SKM-1 treated with dmso at 0.1 percent for 144 hours (cell line): ENCODE measurements around the gene TYW1.
"Not testable (repeated sequence)": the region's sequence is repeated elsewhere in the genome, so short reads cannot be mapped to it uniquely, and the experiment has no call there.

ENCODE experiments used
- DNase-seq: peaks from one replicate; lab custom pipeline; 2025; ENCODE audit not compliant: unreplicated experiment; lab: John Stamatoyannopoulos, UW

Gene TYW1

DNA sequence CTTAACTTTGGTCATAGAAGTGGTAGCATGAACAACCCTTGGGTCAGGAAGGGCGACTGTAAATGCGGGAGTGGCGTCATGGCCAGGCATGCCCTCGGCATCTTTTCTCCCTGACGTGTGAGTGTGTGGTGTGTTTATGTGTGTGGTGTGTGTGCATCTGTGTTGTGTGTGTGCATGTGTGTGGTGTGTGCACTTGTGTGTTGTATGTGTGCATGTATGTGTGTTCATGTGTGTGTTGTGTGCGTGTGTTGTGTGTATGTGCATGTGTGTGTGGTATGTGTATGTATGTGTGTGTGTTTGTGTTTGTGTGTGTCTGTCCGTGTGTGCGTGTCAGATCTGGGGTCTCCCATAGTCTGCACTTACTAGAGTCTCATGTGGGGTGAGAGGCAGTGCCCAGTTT lies 192.5 kb downstream of the TYW1 start:
- not testable (repeated sequence) for DNase-seq

DNA sequence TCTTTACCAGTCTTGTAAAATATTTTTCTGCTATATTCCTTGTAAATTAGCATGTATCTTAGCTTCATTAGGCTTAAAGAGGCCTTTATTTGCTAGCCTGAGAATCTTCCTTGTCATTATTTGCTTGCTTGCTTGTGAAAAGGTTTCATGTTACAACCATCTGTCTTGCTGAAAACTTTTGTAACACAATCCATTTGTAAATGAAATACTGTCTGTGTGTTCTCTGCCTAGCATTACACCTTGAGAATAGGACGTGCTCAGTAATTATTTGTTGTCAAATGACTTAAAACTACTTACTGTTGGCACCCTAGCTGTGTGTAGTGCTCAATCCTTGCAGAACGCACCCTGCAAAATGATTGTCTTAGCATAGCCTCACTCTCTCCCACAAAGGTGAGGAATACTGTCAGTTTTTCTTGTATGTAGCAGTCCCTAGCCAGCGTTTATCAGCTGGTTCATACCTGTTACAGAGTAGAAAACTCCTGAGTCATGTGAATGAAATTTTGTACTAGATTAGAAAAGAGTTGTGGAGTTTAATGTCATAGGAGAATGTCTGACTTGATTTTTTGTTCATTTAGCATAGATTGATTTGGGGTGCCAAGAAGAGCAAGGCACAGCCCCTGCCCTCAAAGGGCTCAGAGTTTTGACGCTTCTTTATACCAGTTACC lies 193.3 kb downstream of the TYW1 start:
- not testable (repeated sequence) for DNase-seq

DNA sequence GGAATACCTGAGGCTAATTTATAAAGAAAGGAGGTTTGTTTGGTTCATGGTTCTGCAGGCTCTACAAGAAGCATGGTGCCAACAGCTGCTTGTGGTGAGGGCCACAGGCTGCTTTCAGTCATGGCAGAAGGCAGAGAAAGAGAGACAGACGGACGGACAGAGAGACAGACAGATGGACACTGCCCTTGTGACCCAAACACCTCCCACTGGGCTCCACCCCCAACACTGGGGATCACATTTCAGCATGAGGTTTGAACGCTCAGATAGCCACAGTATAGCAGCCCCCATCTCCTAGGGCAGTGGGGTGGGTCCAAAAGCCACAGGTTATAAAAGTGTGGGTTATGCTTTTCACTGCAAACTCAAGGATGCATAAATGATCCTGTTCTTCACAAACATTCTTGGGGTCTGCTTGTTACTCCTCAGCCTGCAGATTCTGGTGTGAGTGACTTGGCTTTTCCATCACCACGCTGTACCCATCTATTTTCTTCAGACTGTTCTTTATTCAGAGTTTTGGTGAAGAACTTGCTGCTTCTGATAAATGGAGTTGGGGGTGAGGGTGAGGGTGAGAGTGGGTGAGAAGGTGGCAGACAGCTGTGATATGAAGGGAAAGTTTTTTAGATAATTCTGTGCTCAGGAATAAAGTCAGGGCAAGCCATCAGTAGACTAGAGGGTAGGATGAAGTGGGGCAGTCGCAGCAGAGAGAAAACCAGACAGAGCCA lies 194.5 kb downstream of the TYW1 start:
- DNase-seq: not testable (repeated sequence)

GRCh38 chr7:67192123-67192702 lies 195.6 kb downstream of the TYW1 start:
- not testable (repeated sequence) for DNase-seq

DNA sequence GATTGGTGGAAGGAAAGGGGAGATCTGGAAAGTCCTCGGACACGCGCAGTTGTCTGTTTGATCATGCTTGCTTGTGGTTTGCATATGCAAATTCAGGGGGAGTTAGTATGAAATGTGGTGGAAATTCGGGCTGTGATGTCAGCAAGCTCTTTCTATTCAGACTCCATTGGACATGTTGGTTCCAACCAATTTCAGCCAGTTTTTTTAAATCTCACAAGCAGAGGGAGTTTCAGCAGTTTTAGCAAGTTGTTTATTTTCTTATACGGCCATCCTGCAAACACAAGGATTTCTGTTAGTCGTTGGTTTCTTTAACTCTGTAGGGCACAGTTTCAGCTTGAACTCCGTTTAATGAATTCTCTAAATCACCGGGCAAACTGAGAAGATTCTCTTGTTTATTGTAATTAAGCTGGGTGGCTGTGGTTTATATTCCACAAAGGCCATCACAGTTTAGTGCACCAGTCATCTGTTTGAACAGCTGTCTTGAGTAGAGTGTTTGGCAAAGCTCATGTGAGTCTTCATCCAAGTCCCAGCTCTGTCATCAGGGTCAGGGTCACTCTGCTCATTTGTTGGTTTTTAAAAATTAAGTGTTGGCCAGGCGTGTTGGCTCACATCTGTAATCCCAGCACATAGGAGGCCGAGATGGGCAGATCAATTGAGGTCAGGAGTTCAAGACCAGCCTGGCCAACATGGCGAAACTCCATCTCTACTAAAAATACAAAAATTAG lies 196.4 kb downstream of the TYW1 start:
- DNase-seq: not testable (repeated sequence)

GRCh38 chr7:67196176-67196575 lies 199.5 kb downstream of the TYW1 start:
- DNase-seq: not testable (repeated sequence)

GRCh38 chr7:67198865-67199526 lies 202.4 kb downstream of the TYW1 start:
- DNase-seq: not testable (repeated sequence)

DNA sequence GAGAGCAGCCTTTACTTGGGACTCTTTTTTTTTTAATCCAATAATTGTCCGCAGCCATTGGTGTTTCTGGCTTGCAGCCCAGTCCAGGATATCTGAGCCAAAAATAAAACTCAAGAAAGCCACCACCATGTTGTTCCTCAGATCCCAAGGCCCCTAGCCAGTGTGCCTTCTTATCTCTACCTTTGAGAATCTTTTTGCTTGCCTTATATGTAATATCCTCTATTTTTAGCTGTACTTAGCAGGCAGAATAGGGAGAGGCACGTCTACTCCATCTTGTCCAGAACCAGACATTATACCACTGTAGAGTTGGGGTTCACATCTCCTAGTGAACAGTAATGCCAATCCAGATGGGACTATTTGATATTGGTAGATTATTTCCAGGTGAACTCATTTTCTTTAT lies 209.1 kb downstream of the TYW1 start:
- not testable (repeated sequence) for DNase-seq

- DNase-seq: no peak
Observed at GRCh38 chr7:67206452-67206851, 209.8 kb downstream of the TYW1 start.

DNA sequence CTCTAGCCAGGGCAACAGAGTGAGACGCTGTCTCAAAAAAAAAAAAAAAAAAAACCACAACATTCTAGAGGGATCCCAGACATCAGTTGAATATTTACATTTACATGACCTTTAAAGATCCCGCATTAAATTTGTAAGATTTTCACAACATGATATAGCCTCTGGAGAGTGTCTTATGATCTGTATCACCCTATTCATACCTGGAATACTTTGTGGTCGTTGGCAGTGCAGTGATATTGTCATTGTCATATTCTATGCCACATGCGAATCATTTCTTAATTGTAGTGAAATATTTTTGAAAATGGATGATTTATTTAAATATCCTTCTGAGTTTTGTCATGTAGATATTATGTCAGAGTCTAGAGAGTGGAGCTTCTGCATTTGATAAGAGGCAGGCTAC lies 212.0 kb downstream of the TYW1 start:
- not testable (repeated sequence) for DNase-seq

- no peak for DNase-seq
Observed at GRCh38 chr7:67209256-67209655, 212.6 kb downstream of the TYW1 start.

DNA sequence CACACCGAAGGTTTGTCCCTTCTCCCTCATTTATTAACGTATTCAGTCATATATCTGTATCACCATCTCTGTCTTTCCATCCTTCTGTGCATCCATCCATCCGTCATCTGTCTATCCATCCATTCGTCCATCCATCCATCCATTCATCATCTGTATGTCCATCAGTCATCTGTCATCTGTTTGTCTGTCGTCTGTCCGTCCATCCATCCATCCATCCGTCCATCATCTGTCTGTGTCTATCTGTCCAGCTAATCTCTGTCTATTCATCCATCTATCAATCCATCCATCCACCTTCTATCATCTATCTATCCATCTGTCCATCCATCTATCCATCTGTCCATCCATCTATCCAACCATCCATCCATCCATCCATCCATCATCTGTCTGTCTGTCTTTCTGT lies 213.9 kb downstream of the TYW1 start:
- no peak for DNase-seq

- DNase-seq: not testable (repeated sequence)
Observed at GRCh38 chr7:67211650-67212330, 215.2 kb downstream of the TYW1 start.

DNA sequence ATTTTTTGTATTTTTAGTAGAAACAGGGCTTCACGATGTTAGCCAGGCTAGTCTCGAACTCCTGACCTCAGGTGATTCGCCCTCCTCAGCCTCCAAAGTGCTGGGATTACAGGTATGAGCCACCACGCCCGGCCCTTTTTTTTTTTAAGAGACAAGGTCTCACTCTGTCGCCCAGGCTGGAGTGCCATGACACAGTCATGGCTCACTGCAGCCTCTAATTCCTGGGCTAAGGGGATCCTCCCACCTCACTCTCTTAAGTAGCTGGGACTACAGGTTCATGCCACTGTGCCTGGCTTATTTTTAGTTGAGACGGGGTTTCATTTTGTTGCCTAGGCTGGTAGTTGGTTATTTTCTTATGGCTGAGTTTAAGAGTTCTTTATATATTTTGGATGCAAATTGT lies 216.4 kb downstream of the TYW1 start:
- not testable (repeated sequence) for DNase-seq

GRCh38 chr7:67223551-67223950 lies 226.9 kb downstream of the TYW1 start:
- DNase-seq: not testable (repeated sequence)

DNA sequence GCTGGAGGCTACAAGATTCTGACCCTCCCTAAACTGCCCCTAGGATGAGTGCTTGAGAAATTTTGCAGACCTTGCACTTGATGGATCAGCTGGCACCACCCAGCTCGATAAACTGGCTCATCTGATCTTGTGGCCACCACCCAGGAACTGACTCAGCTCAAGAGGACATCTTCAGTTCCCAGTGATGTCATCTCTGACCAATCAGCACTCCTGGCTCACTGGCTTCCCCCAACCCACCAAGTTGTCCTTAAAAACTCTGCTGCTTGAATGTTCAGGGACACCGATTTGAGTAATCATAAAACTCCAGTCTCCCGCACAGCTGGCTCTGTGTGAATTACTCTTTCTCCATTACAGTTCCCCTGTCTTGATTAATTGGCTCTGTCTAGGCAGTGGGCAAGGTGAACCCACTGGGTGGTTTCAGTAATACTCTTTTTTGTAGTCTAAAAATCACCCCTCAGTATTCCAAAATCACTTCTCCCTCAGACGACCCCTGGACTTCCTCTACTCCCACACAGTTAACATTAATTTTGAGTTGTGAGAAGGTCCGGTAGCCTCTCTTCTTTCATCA lies 229.8 kb downstream of the TYW1 start:
- DNase-seq: not testable (repeated sequence)

- not testable (repeated sequence) for DNase-seq
Observed at GRCh38 chr7:67226967-67227366, 230.3 kb downstream of the TYW1 start.

DNA sequence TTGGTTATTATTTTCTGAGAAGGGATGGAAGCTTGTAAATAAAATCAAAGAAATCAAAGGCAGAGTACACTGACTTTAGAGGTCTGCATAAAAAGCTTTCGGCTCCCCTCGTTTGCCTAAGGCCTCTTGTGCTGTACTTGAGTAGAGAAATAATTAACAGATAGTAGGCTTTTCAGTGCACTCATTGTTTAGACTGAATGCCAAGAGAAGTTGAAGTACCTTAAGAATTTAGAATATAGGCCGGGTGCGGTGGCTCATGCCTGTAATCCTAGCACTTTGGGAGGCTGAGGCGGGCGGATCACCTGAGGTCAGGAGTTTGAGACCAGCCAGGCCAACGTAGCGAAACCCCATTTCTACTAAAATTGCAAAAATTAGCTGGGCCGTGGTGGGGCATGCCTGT lies 232.4 kb downstream of the TYW1 start:
- not testable (repeated sequence) for DNase-seq

DNA sequence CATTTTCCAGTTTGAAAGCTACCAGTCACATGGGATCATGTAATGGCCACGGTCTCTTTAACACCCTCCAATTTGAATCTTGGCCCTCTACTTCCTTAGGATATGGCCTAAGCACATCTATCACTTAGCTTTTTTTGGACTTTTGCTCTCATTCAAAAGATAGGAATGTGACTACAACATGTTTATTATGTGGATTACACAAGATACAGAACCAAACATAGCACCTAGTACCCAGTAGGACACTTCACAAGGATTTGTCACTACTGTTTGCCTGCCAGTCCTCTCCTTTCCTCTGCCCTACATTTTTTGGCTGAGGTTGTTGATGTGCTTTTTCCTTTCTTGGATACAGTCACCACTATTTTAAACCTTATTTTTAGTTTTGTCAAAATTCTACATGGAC lies 233.4 kb downstream of the TYW1 start:
- DNase-seq: not testable (repeated sequence)

GRCh38 chr7:67233506-67233905 lies 236.9 kb downstream of the TYW1 start:
- not testable (repeated sequence) for DNase-seq
